Measurements from ENCODE around the gene TEP1.

- TF ChIP-seq CTCF (conservative IDR thresholded peaks at IDR 0.05; ENCODE audit: low read depth in 2 of 2) (no peak), STAT1 (IDR thresholded peaks at IDR 0.05; ENCODE audit: unreplicated experiment) (no peak), EZH2 (IDR thresholded peaks at IDR 0.05; ENCODE audit: low read depth, unreplicated experiment) (no peak), ZNF331 (CRISPR knock-in tag; IDR thresholded peaks at IDR 0.05; ENCODE audit: low read depth) (no peak), EZH2phosphoT487 (IDR thresholded peaks at IDR 0.05; ENCODE audit: unreplicated experiment) (no peak), CREB1 (CRISPR knock-in tag; IDR thresholded peaks at IDR 0.05; ENCODE audit: low read depth) (peak; percentile 98), JUNB (IDR thresholded peaks at IDR 0.05; ENCODE audit: unreplicated experiment) (no peak)
- TF ChIP-seq, protein P1, sequence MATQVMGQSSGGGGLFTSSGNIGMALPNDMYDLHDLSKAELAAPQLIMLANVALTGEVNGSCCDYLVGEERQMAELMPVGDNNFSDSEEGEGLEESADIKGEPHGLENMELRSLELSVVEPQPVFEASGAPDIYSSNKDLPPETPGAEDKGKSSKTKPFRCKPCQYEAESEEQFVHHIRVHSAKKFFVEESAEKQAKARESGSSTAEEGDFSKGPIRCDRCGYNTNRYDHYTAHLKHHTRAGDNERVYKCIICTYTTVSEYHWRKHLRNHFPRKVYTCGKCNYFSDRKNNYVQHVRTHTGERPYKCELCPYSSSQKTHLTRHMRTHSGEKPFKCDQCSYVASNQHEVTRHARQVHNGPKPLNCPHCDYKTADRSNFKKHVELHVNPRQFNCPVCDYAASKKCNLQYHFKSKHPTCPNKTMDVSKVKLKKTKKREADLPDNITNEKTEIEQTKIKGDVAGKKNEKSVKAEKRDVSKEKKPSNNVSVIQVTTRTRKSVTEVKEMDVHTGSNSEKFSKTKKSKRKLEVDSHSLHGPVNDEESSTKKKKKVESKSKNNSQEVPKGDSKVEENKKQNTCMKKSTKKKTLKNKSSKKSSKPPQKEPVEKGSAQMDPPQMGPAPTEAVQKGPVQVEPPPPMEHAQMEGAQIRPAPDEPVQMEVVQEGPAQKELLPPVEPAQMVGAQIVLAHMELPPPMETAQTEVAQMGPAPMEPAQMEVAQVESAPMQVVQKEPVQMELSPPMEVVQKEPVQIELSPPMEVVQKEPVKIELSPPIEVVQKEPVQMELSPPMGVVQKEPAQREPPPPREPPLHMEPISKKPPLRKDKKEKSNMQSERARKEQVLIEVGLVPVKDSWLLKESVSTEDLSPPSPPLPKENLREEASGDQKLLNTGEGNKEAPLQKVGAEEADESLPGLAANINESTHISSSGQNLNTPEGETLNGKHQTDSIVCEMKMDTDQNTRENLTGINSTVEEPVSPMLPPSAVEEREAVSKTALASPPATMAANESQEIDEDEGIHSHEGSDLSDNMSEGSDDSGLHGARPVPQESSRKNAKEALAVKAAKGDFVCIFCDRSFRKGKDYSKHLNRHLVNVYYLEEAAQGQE (IDR thresholded peaks at IDR 0.05; ENCODE audit: unreplicated experiment), result no peak
Measured at GRCh38 chr14:20343092-20343861, 70.0 kb downstream of the TEP1 start, which contains the start of gene PARP2.
